ENCODE results near the gene ACTR2. TPM values are rescaled to one million over a fixed set of nuclear protein-coding genes. Genes with fewer than 3 reads are reported as not detected.

Gene ACTR2
- total and polyA plus RNA-seq, 2 of the 13 experiments (the other 11 are each of a cell fraction or from before 2014, with no cell fraction given), result 51.2 to 100 TPM

- TF ChIP-seq MNT (IDR thresholded peaks at IDR 0.05) (no peak), THYN1 (CRISPR knock-in tag; IDR thresholded peaks at IDR 0.05; ENCODE audit: borderline replicate concordance, low read depth) (no peak), HNRNPK (IDR thresholded peaks at IDR 0.05; ENCODE audit: low read depth, low read length, poor library complexity, severe bottlenecking) (no peak), EP300 (IDR thresholded peaks at IDR 0.05; ENCODE audit: low read depth in 2 of 2, low read length in 2 of 2) (peak in 1 of 2 experiments; percentile 73; a peak in 2 of 4 replicates), EP300 (CRISPR knock-in tag; IDR thresholded peaks at IDR 0.05; ENCODE audit: borderline replicate concordance) (no peak), ZNF572 (CRISPR knock-in tag; IDR thresholded peaks at IDR 0.05) (peak; percentile 68; the same call in 1 of the 2 replicates), CREM (IDR thresholded peaks at IDR 0.05) (peak; percentile 37; the same call in 1 of the 2 replicates), CREM (CRISPR knock-in tag; IDR thresholded peaks at IDR 0.05) (no peak), GMEB2 (CRISPR knock-in tag; IDR thresholded peaks at IDR 0.05; ENCODE audit: low read depth) (no peak), ZNF44 (CRISPR knock-in tag; IDR thresholded peaks at IDR 0.05) (0 out of 2 replicates have a peak, but pooled peaks have one; percentile 48), PHF21A (CRISPR knock-in tag; IDR thresholded peaks at IDR 0.05) (0 out of 2 replicates have a peak, but pooled peaks have one; percentile 0), ZMAT5 (CRISPR knock-in tag; IDR thresholded peaks at IDR 0.05; ENCODE audit: borderline replicate concordance, low read depth) (no peak), ZNF558 (CRISPR knock-in tag; IDR thresholded peaks at IDR 0.05; ENCODE audit: borderline replicate concordance) (no peak), NAIF1 (CRISPR knock-in tag; IDR thresholded peaks at IDR 0.05; ENCODE audit: borderline replicate concordance) (no peak), FOXO4 (CRISPR knock-in tag; conservative IDR thresholded peaks at IDR 0.05) (0 out of 2 replicates have a peak, but pooled peaks have one; percentile 72), ZHX1 (CRISPR knock-in tag; IDR thresholded peaks at IDR 0.05; ENCODE audit: low read depth) (no peak), ZNF143 (CRISPR knock-in tag; IDR thresholded peaks at IDR 0.05) (no peak), HOXA7 (CRISPR knock-in tag; IDR thresholded peaks at IDR 0.05) (no peak), ZBTB33 (CRISPR knock-in tag; IDR thresholded peaks at IDR 0.05) (no peak)
Measured at GRCh38 chr2:65186093-65186868, 41.4 kb upstream of the ACTR2 start (continued).

Data from HepG2 (cell line).